Smooth muscle cell (in vitro differentiated cells): ENCODE measurements around the gene WDR76. TPM values are rescaled to one million over a fixed set of nuclear protein-coding genes. Genes with fewer than 3 reads are reported as not detected.
A peak's percentile ranks its signal among the peaks of the same experiment; 100 is the strongest.
"Not testable (repeated sequence)": the region's sequence is repeated elsewhere in the genome, so short reads cannot be mapped to it uniquely, and the experiment has no call there.

Experiments
- DNase-seq: peaks from one replicate; lab custom pipeline; 2025; ENCODE audit not compliant: unreplicated experiment; lab: John Stamatoyannopoulos, UW
- H2AFZ ChIP-seq: fragments of 200-600 bp; sonication (generic); 2 replicates; pipeline ENCODE4 v1.6.0; 2016; ENCODE audit warnings: antibody characterized with exemption, low read depth, mild to moderate bottlenecking
- H3F3A ChIP-seq: fragments of 200-600 bp; sonication (generic); 2 replicates; pipeline ENCODE4 v1.6.0; 2017; ENCODE audit warnings: antibody characterized with exemption, low read depth
- H3K27ac ChIP-seq: fragments of 200-600 bp; sonication (generic); 2 replicates; pipeline ENCODE4 v1.5.1; 2016; ENCODE audit warnings: low read depth, mild to moderate bottlenecking
- H3K27me3 ChIP-seq: fragments of 200-600 bp; sonication (generic); 2 replicates; pipeline ENCODE4 v1.6.1; 2016; ENCODE audit warnings: low read depth, mild to moderate bottlenecking
- H3K36me3 ChIP-seq: fragments of 200-600 bp; sonication (generic); 2 replicates; pipeline ENCODE4 v1.5.1; 2016; ENCODE audit warnings: low read depth
- H3K4me1 ChIP-seq: fragments of 200-600 bp; sonication (generic); 2 replicates; pipeline ENCODE4 v1.5.1; 2016; ENCODE audit warnings: low read depth
- H3K4me2 ChIP-seq: fragments of 200-600 bp; sonication (generic); 2 replicates; pipeline ENCODE4 v1.6.0; 2016; ENCODE audit warnings: mild to moderate bottlenecking
- H3K4me3 ChIP-seq: fragments of 200-600 bp; sonication (generic); 2 replicates; pipeline ENCODE4 v1.5.1; 2016; ENCODE audit warnings: mild to moderate bottlenecking
- H3K79me2 ChIP-seq: fragments of 200-600 bp; sonication (generic); 2 replicates; pipeline ENCODE4 v1.6.0; 2016; ENCODE audit warnings: low read depth, mild to moderate bottlenecking
- H3K9ac ChIP-seq: fragments of 200-600 bp; sonication (generic); 2 replicates; pipeline ENCODE4 v1.6.0; 2016; ENCODE audit warnings: low read depth
- H3K9me3 ChIP-seq: fragments of 200-600 bp; sonication (generic); replicated peaks from 2 replicates; pipeline ENCODE4 v1.5.1; 2016; ENCODE audit warnings: low read depth
- H4K20me1 ChIP-seq: fragments of 200-600 bp; sonication (generic); 2 replicates; pipeline ENCODE4 v1.6.0; 2016; ENCODE audit warnings: low read depth
- CTCF ChIP-seq: fragments of 200-600 bp; sonication (generic); IDR thresholded peaks from 2 replicates; pipeline ENCODE4 v1.5.1; 2017; ENCODE audit warnings: borderline replicate concordance, mild to moderate bottlenecking, antibody characterized with exemption; ENCODE audit not compliant: insufficient read depth, poor library complexity, severe bottlenecking
- WGBS: methylation state at CpG from one replicate; pipeline ENCODE4 v1.1.7; 2016; ENCODE audit warnings: low lambda C conversion rate; 5-methylcytosine and 5-hydroxymethylcytosine counted together
- polyA plus RNA-seq: library from polyadenylated mRNA; unstranded; fragments of >200 nt; fragmentation: Nextera tagmentation; extraction: Ambion mirVana; gene quantifications from 2 replicates; pipeline ENCODE4 v1.2.1, GENCODE V29; 2016
- total RNA-seq: library from RNA; depleted of rRNA; stranded (reverse); fragments of >200 nt; gene quantifications from 2 replicates; pipeline ENCODE4 v1.2.3, GENCODE V29; 2014

Gene WDR76
- total and polyA plus RNA-seq, 2 experiments from 2014 or later, result 3.4 to 9.8 TPM

DNA sequence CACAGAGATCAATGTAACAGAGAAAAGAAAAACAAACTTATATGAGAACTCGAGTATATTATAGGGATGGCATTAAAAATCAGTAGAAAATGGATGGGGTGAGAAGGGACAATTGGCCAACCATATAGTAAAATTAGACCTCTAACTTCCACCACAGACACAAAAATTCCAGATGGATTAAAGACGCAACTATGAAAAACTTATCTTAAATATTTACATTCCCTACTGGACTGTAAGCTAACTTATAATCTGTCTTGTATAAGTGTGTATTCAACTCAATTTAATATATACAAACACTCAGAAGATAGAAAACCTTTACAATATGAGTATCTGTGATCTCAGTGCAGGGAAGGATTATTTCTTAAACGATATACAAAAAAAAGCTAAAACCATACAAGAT, 5.3 kb upstream of the WDR76 start:
- Histone ChIP-seq H3K4me1 (peaks cover 10% of the 10 kb centered on the region), H3K27ac (peak overlapping the region; percentile 19), H3F3A (peaks cover 4% of the 10 kb centered on the region), H3K36me3 (no peaks in the 10 kb centered on the region), H3K4me3 (no peak overlapping the region), H2AFZ (no peak overlapping the region), H4K20me1 (peaks cover 31% of the 10 kb centered on the region), H3K27me3 (no peaks in the 10 kb centered on the region), H3K79me2 (peaks cover 59% of the 10 kb centered on the region), H3K9ac (no peak overlapping the region), H3K9me3 (no peaks in the 10 kb centered on the region), H3K4me2 (peak overlapping the region; percentile 64)
- WGBS, result 70% methylated on average over 3 of the region's 3 CpGs
- TF ChIP-seq CTCF, result no peak
- no peak for DNase-seq

DNA sequence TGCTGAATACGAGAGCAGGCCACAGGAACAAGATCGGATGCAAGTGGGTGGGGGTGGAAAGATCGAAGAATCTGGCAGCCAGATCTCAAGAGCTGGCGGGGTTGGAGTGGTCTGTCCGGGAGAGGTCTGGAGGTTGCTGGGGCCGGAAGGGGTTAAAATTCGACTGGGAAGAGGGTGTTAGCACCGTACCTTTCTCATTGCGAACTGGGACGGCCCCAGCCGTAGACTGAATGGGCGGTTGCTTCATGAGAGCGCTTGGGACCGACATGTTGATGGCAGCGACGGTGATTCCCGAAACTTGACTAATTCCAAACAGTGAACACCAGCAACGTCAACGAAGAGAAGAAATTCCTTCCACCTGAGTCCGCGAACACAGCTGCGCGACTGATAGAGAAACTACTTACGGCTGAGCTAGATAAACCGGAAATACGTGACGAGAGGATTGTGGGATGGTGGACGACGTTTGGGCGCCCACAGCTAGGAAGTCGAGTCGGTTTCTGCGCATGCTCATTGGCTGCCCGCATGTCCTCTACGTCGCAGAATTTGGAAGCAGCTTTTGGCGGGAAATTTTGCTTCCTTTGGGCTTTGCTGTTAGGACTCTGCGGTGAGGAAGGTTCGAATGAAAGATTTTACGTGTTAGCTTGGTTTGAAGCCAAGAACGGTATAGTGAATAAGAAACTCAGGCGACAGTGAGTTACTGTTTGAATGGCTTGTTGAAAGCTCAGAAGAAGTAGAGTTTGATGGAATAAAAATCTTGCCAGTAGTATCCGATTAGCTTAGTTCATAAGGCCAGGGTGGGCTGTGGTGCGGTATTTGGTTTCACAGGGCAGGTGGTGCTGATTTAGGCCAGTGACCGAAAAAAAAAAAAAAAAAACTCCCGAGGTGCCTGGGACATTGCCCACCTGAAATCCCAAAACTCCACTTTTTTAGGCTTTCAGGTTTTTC, 2.2 kb upstream of the WDR76 start, which contains the start of gene MFAP1:
Gene MFAP1 (minus strand): TSS at position 389 of the 945 bp plus-strand sequence. CDS start 121 bp downstream, at position 268.
- peak within 1 kb of the TSS; percentile 12 for H2AFZ ChIP-seq
- peaks cover 8% of the 10 kb centered on the region for H3F3A ChIP-seq
- no peak for TF ChIP-seq CTCF
- H3K9me3 ChIP-seq, result no peaks in the 10 kb centered on the region
- 12% methylated on average over 46 of the region's 46 CpGs for WGBS
- H3K79me2 ChIP-seq, result peaks cover 47% of the 10 kb centered on the region
- peak within 1 kb of the TSS; percentile 67 for H3K4me3 ChIP-seq
- DNase-seq, result peak; percentile 58
- peak within 1 kb of the TSS; percentile 81 for H3K4me2 ChIP-seq
- H3K27me3 ChIP-seq, result no peaks in the 10 kb centered on the region
- no peaks in the 10 kb centered on the region for H3K36me3 ChIP-seq
- H4K20me1 ChIP-seq, result peaks cover 12% of the 10 kb centered on the region
- H3K4me1 ChIP-seq, result peaks cover 17% of the 10 kb centered on the region
- peak within 1 kb of the TSS; percentile 94 for H3K27ac ChIP-seq
- peak within 1 kb of the TSS; percentile 93 for H3K9ac ChIP-seq

DNA sequence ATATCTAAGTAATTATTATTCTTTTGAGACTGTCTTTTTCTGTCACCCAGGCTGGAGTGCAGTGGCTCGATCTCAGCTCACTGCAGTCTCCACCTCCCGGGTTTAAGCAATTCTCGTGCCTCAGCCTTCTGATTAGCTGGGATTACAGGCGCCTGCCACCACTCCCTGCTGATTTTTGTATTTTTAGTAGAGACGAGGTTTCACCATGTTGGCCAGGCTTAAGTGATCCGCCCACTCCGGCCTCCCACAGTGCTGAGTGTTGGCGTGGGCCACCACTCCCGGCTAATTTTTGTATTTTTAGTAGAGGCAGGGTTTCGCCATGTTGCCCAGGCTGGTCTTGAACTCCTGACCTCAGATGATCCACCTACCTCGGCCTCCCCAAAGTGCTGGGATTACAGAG, 1.5 kb upstream of the WDR76 start:
- 94% methylated on average over 11 of the region's 11 CpGs for WGBS
- peaks cover 40% of the 10 kb centered on the region for H3K79me2 ChIP-seq
- H3K4me2 ChIP-seq, result not testable (repeated sequence)

GRCh38 chr15:43826029-43826507, 734 bp upstream of the WDR76 start:
- Histone ChIP-seq H3F3A (peaks cover 8% of the 10 kb centered on the region), H3K27ac (no peak overlapping the region), H3K36me3 (no peaks in the 10 kb centered on the region), H3K4me1 (peaks cover 17% of the 10 kb centered on the region), H2AFZ (peak overlapping the region; percentile 88), H3K79me2 (peaks cover 32% of the 10 kb centered on the region), H3K4me2 (peak overlapping the region; percentile 83), H3K4me3 (peak overlapping the region; percentile 58), H3K9ac (peak overlapping the region; percentile 43), H4K20me1 (no peaks in the 10 kb centered on the region), H3K9me3 (no peaks in the 10 kb centered on the region), H3K27me3 (no peaks in the 10 kb centered on the region)
- 97% methylated on average over 11 of the region's 11 CpGs for WGBS
- no peak for TF ChIP-seq CTCF
- DNase-seq, result no peak

More for the DNA sequence above, 1.5 kb upstream of the WDR76 start:
- H4K20me1 ChIP-seq, H2AFZ ChIP-seq, H3K36me3 ChIP-seq, H3K9me3 ChIP-seq, H3K27me3 ChIP-seq, H3K9ac ChIP-seq, DNase-seq, H3K4me3 ChIP-seq, H3F3A ChIP-seq, H3K27ac ChIP-seq: not testable (repeated sequence)
- H3K4me1 ChIP-seq, result peaks cover 17% of the 10 kb centered on the region
